HG03558 (cell line): Measurements from ENCODE around the gene LCK.

Experiments
- ATAC-seq: cut with Tn5 transposase; IDR thresholded peaks from one replicate; pipeline ENCODE4 v1.9.1; 2021; ENCODE audit warnings: moderate number of reproducible peaks; ENCODE audit not compliant: unreplicated experiment; ENCODE audit errors: extremely low read depth

The LCK gene

DNA sequence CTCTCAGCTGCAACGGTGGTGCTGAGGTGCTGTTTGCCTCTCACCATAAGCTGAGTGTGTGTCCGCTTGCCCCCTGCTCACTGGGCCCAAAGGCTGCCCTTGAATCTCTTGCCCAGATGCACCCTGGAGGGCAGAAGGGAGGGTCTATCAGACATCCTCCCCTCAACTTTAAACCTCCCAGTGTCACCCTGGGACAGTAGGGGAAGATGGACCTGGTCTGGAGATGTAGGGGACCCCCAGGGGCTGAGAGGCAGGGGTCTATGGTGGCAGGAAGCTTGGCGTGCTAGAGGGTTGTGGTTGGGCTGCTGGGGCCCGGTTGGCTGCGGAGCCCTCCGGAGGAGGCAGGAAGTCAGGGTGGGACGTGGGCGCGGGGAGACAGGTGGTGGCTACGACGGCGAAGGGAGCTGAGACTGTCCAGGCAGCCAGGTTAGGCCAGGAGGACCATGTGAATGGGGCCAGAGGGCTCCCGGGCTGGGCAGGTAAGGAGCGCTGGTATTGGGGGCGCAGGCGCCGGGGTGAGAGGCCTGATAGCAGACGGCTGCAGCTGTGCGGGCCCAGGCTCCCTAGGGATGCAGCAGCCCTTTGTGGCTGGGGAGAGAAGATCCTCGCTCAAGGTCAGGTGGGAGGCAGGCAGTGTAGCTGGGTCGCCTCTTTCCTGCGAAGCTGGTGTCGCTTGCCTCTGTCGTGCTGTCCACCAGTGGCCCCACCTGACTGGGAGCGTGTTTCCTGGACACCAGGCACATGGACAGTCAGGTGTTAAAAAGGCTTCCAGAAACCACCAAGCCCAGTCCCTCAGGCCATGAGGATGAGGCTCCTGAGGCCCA, at the start of gene LCK:
Gene LCK, plus strand, starts transcription at position 373 of the 824 bp plus-strand sequence. CDS start 23,065 bp downstream, outside the sequence.
- ATAC-seq = no peak

DNA sequence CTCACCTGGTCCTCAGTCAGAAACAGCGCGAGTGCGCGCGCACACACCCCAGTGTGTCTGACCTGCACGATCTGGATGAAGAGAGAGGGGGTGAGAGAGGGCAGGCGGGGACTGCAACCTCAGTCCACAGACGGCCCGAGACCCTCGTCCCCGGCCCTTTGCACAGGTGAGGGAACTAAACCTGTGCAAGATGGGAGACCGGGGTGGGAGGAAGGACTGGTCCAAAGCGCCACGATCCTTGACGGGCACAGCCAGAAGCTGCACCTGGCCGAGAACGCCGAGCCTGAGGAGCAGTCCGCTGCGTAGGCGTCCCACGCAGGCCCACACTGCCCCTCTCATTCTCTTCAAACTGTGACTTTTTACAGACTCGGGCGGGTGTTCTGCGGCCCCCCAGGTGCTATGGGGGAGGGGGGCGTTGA, 46.1 kb upstream of the LCK start:
- no peak for ATAC-seq

DNA sequence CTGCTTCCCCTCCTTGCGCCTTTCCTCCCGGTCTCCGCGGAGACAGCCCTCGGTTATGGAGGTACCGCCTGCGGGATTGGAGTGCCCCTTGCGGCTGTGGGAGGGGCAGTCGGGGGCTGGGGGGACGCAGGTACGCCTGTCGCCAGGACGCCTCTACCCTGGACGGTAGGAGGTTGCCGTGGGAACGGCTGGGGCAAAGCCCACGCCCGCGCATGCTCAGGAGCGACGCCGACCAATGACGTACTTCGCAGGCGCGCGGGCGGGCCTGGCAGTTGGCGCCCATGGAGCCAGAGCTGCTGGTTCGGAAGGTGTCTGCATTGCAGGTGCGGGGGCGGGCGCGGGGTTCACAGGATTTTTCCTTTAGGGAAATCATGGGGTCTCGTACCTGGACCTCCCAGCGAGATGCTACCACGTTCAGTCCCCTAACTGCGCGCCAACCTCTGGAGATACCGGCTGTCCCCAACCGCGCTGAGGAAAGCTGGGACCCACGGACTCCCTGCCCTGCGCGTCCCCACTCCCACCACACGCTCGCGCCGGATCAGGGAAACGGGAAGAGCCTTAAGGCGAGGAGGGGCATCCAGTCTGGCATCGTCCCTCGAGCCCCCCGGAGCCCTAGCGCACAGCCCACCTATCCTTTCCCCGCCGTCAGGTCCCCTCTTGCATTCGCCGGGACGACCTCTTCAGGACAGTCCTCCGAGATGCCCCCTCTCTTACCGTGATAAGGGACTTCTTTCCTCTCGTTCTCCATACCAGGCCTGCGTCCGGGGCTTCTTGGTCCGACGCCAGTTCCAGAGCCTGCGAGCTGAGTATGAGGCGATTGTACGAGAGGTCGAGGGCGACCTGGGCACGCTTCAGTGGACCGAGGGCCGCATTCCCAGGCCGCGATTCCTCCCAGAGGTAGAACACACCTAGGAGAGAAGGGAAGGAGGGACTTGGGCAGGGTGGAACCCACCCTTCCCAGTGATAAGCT, 45.4 kb upstream of the LCK start, which contains the start of gene IQCC:
Gene IQCC, plus strand, starts transcription at position 271 of the 970 bp plus-strand sequence. Its CDS starts 11 bp downstream, at position 282.
- ATAC-seq = no peak

DNA sequence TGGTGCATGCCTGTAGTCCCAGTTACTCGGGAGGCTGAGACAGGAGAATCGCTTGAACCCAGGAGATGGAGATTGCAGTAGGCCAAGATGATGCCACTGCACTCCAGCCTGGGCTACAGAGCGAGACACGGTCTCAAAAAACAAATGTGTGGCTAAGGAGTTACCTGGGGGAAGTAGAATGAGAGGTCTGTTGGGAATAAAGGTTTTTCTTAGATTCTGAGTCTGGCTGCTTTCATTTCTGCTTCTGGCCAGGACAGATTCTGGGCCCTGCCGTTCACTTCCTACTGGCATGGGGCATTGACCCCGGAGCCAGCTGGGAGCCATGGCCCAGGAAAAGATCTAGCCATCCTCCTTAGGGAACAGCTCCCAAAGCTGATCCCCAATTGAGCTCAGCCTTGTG, 42.6 kb upstream of the LCK start:
- no peak for ATAC-seq

DNA sequence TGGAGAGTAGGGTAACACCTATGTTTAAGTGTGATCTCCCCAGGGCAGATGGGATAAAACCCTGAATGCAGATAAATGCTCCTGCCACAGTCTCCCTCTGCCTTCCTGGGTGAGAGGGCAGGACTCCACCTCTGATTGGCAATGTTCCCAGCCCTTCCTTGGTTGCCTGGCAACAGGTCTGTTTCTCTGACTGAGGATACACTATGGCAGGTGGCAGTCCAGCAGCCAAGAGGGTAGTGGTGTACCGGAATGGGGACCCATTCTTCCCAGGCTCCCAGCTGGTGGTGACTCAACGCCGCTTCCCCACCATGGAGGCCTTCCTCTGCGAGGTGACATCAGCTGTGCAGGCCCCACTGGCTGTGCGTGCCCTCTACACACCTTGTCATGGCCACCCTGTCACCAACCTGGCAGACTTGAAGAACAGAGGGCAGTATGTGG, 42.2 kb upstream of the LCK start, which contains the start of gene DCDC2B:
Gene DCDC2B, plus strand, starts transcription at position 199 of the 438 bp plus-strand sequence. Its CDS starts 5 bp downstream, at position 204.
- no peak for ATAC-seq

DNA sequence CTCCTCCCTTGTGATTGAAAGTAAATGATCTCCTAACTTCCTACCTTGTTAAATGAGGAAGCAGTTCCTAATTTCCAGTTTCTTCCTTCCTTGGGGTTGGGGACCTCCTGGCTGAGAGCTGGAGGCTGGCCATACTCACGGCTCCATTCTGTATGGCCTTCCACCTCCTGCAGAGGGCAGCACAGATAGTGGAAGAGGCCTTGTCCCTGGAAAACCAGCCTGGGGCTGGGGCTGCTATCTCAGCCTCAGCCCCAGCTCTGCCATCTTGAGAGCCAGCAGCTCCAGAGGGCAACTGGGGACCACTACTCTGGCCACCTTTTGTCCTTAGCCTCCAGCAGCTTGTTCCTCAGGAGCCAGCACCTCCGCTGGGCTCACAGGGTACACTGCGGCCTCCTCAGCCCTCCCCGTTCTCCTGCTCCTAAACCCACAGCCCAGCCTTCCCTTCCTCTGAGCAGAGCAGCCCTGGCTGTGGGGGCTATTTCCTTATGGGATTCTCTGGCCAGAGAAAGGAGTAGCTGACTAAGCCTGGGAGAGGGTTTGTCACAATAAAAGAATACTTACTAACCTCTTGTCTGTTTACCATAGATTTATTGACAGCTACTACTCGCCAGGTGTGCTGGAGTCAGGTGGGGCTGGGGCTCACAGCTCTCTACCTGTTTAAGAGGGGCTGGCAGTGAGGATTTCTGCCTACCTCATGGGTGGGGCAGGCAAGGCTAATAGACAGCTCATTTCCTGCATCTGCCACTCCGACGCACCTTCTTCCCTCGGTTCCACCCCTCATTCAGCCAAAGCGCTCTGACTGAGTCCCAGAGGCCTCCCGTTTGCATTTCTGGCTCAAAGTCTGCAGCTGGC, 35.2 kb upstream of the LCK start:
- no peak for ATAC-seq

DNA sequence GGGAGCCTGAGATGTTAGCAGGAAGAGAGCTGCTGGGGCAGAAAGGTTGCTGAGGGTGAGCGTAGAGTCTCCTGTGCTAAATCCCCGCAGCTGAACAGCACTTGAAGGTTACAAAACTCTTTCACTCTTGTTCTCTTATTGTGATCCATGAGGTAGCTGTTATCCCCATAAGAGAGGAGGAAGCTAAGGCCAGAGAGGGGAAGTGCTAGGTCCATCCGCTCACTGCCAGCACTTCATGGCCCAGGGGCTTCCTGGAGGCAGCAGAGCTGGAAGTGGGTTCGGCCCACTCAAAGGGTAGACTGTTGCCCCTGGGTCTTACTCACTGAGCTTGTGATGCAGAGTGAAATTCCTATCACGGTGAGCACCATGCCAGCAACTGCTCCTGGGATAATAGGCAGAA, 34.5 kb upstream of the LCK start:
- ATAC-seq = no peak

DNA sequence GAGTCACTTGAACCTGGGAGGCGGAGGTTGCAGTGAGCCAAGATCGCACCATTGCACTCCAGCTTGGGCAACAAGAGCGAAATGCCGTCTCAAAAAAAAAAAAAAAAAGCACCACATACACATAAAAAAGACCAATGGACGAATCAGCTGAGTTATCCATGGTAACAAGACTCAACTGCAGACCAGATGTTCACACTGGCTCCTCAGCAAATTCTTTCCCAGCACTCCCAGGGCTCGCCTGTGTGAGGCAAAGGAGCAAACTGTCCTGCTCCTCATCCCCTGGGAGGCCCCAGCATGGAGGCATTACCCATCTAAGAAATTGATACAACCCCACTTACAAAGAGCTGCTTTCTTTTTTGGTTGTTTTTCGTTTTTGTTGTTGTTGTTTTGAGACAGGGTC, 32.0 kb upstream of the LCK start:
- ATAC-seq = no peak

DNA sequence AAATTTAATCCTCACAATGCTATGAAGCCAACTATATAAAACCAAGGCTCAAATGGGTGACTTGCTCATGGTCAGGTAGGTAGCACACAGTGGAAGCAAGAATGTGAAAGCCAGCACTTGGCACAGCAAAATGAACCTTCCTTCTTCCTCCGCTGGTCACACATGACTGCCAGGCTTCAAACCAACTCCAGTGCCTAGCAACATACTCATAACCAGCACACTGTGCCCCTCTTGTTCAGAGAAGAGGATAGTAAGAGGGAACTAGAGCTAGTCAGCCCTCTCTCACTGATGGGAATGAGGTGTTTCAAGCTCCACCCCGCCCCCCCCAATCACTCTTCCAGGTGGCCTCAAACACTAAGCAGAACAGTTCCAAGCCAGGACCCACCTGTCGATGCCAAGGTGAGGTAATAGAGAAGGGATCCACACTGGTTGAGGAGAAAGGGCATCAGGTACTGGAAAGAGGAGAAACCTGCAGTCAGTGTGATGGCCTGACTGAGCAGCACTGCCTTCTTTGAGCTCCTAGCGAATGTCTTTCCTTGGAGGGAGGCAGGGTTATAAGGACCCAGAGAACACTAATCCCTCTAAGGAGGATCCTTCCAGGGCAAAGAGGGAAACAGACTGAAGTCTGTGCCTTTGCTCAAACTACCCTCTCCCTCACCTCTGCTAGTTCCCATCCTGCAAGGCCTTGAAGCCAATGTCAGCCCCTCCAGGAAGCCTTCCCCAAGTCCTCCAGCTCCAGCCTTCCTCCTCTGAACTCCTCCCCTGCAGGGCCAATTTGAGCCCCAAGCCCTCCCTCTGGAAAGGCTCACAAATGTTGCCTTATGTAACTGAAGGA, 30.1 kb upstream of the LCK start:
- ATAC-seq = no peak

DNA sequence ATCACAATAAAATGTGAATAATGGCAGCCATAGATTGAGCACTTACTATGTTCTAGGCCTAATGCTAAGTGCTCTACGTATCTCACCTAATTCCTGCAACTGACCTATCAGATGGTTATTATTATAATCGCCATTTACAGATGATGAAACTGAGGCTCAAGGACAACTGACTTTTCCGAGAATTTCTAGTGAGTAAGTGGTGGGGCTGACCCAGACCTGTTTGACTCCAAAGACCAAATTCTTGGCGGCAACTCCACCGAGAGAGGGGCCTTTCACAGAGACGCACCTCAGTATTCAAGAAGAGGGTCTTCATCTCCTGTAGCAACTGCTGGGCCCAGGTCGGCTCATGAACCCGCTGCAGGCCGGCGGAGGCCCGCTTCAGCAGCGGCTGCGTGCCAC, 29.5 kb upstream of the LCK start:
- no peak for ATAC-seq

DNA sequence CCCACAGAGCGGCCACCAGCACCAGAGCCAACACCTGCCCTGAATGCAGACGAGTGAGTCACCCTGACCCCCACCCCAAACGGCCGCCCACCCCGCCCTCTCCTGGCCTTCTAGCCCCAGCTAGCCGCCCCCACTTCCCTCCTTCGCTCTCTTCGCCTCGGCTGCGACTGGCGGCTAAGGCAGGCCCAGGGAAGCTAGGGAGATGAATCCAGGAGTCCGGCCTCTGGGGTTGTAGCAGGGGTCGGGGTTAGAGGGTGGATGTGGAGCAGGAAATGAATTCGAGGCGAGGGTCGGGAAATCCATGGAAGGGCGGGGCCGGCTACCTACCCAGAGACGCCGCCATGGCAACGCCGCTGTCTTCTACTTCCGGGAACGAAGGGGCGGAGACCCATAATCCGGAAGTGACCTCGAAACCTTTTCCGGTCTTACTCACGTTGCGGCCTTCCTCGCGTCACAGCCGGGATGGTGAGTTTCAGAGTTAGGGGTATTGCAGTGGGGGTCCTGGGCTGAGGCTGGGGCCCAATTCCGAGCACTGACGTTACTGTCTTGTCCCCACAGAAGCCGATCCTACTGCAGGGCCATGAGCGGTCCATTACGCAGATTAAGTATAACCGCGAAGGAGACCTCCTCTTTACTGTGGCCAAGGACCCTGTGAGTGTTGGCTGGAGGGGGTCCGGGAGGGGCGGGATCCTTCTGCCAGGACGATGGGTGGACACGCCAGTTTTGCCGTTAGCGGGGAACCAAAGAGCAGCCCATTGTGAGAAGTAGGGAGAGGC, 28.9 kb upstream of the LCK start, which contains the start of the genes EIF3I and TMEM234:
Gene EIF3I, plus strand, starts transcription at position 428 of the 776 bp plus-strand sequence. Its CDS starts 35 bp downstream, at position 463.
Gene TMEM234, minus strand, starts transcription at position 374 of the 776 bp plus-strand sequence. Its CDS starts 31 bp downstream, at position 343.
- ATAC-seq = no peak

DNA sequence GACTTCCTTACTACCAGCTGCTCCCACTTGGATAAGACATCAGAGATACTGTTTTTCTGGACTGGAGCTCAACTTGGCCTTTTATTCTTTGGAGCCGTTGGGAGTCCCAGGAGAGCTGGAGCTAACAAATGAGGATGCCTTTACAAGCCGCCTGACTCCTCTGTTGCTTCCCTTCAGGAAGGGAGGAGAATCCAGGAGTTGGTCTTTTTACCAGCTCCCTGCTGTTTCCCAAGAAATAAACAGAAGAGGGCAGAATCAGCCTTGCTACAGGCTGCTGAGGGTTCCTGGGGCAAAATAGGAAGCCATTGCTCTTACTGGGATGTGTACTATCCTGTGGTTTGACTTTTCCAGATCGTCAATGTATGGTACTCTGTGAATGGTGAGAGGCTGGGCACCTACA, 27.4 kb upstream of the LCK start:
- ATAC-seq = no peak

DNA sequence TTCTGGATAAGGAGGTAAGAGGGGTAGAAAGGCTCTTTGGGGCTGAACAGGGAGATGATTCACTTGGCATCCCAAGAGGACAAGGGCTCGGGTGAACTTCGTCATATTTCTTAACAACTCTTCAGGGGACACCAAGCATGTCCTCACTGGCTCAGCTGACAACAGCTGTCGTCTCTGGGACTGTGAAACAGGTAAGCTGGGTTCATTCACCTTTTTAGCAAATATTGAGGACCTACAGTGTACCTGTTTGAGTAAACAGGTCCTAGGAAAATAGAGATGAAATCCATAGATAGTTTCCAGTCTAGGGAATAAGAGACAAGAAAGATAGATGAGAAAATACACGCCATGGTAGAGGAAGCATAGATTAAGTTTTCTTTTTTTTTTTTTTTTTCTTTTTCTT, 26.8 kb upstream of the LCK start:
- ATAC-seq = no peak

DNA sequence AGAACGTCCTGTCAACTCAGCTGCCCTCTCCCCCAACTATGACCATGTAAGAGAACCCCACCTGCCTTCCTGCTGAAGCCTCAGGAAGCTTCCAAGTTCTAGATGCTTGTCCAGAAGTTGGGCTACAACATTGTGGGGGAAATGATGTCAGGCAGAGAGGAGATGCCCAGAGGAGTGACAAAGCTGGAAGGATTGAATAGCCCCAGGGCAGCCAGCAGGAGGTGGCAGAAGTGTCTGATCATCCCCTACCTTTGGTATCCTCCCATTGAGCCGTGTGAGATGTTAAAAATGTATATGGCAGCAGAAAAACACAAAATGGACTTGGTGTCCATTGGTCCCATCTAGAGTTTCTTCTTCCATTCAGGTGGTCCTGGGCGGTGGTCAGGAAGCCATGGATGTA, 22.3 kb upstream of the LCK start:
- no peak for ATAC-seq

DNA sequence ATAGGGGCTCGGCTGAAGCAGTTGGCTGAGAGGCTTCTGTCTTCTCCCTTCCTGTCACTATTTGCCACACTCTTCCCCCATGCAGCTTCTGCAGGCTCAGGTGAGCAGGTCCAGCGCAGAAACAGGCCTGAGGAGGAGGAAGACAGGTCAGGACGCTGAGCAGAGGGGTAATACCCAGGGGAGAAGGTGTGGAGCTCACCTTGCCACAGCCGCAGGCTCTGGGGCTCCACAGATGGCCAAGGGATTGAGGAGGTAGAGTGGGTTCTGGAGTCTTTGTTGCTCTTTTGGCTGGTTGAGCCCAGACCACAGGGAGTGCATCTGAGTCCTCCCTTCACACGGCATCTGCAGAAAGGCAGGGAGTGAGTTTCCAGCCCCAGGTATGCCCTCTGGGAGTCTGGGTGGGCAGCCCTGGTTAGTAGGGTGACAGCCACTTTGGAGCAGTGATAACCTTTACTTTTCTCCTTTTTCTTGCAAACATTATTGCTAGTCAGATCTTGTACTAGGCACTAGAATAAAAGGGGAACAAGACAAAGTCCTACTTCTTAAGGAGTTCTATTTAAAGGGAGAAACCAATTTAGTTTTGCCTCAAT, 19.1 kb upstream of the LCK start:
- ATAC-seq = no peak

DNA sequence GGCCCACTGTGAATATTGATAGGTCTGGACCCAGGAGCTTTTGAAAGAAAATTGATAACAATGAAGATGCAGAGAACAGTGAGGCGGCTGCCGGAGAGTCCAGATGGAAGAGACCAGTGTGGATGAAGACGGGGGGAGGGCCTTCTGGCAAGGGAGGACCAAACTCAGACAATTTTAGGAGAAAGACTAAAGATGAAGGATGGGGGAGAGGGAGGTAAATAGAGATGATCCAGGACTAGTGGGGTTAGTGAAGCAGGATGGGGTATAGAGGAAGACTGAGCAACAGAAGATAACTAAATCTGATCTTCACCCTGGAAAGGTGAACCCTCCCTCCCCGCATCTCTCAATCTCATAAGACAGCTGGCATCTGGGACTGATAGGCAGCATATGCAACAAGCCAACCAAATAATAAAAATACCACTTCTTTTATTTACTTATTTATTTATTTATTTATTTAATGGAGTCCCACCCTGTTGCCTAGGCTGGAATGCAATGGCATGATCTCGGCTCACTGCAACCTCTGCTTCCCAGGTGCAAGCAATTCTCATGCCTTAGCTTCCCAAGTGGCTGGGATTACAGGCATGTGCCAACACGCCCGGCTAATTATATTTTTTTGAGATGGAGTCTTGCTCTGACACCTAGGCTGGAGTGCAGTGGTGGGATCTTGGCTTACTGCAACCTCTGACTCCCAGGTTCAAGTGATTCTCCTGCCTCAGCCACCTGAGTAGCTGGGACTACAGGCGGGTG, 18.3 kb upstream of the LCK start:
- no peak for ATAC-seq

DNA sequence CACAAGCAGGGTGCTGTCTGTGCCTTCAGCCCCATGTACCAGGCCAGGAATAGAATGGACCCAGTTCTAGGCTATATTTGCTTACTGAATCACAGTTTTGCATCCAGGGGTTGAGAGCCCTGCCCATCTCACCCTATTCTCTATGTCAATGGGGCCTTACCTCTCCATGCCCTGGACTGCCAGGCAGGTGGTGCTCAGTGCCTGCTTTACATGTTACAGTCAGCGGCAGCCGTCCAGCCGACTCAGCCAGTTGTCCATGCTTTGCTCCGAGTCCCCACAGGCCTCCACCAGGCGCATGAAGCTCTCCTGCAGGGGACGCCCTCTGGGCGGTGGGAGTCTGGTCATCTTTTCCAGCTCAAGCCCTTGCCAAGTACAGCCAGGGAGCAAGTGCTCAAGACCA, 16.3 kb upstream of the LCK start:
- ATAC-seq = no peak
